Measurements from ENCODE around the gene CIAO1. TPM values are rescaled to one million over a fixed set of nuclear protein-coding genes. Genes with fewer than 3 reads are reported as not detected.

Gene CIAO1
- total and polyA plus RNA-seq, 2 of the 4 experiments (the other 2 are of a cell fraction): 81.1 to 94.3 TPM

DNA sequence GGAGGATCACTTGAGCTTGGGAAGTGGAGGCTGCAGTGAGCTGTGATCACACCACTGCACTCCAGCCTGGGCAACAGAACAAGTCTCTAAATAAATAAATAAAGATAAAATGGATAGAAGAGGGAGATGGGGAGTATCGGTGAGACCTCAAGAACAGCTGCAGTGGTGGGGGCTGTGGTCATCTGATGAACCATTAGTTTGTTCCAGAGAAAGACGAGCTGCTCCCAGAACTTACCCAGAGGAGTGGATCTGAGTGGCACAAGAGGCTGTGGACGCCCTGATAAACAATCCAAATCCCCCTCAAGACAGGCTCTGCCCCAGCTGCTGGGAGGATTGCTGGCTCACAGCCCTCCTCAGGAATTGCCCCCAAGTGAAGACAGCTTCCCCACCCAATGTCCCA is 26.9 kb upstream of the CIAO1 start:
- Histone ChIP-seq H3K27ac (ENCODE audit: insufficient read depth, low read length) (no peak overlapping the region), H2AFZ (replicated peaks; ENCODE audit: low read length, poor library complexity) (no peak overlapping the region), H3K4me1 (ENCODE audit: control insufficient read depth, insufficient read depth, low read length) (peaks cover 3% of the 10 kb centered on the region; the same call in 1 of the 2 replicates), H2BK20ac (ENCODE audit: low read depth, low read length) (no peak overlapping the region), H3K4me3 (ENCODE audit: insufficient read depth, low read depth, low read length) (no peak overlapping the region), H3K9ac (ENCODE audit: low read depth, low read length) (no peak overlapping the region), H3K4ac (ENCODE audit: low read depth, low read length) (no peak overlapping the region), H3K56ac (ENCODE audit: extremely low read depth, insufficient read depth, low read length) (no peak overlapping the region), H3K18ac (ENCODE audit: low read depth, low read length) (no peak overlapping the region), H3K36me3 (ENCODE audit: control insufficient read depth, insufficient read depth, low read length) (peaks cover 4% of the 10 kb centered on the region), H2BK15ac (ENCODE audit: low read depth, low read length) (no peak overlapping the region), H2BK5ac (ENCODE audit: low read depth, low read length, poor library complexity, severe bottlenecking) (no peak overlapping the region), H4K5ac (ENCODE audit: low read depth, low read length) (no peak overlapping the region), H3K9me1 (ENCODE audit: insufficient read depth, low read length) (peaks cover 8% of the 10 kb centered on the region; the same call in 1 of the 2 replicates), H3K14ac (replicated peaks; ENCODE audit: low read depth, low read length) (no peak overlapping the region), H2AK5ac (ENCODE audit: low read depth, low read length) (no peak overlapping the region), H3K4me2 (ENCODE audit: low read depth, low read length) (no peak overlapping the region), H3K9me3 (ENCODE audit: control insufficient read depth, insufficient read depth, low read length) (no peaks in the 10 kb centered on the region), H4K8ac (ENCODE audit: low read depth in 2 of 2, low read length in 2 of 2) (no peak overlapping the region), H4K20me1 (ENCODE audit: insufficient read depth, low read length) (no peaks in the 10 kb centered on the region), H2BK120ac (ENCODE audit: low read depth, low read length) (no peak overlapping the region), H4K91ac (ENCODE audit: insufficient read depth, low read depth, low read length) (no peak overlapping the region), H3K79me1 (ENCODE audit: low read depth in 1 of 2, low read length in 2 of 2) (peaks cover 0 to 4% of the 10 kb centered on the region in 2 experiments; a peak in 1 of 4 replicates), H2AK9ac (replicated peaks; ENCODE audit: low read depth, low read length, poor library complexity) (no peak overlapping the region), H3K23ac (ENCODE audit: low read depth, low read length) (no peak overlapping the region), H3K27me3 (ENCODE audit: control insufficient read depth, insufficient read depth, low read length) (no peaks in the 10 kb centered on the region)
- TF ChIP-seq SMC3 (IDR thresholded peaks at IDR 0.05; ENCODE audit: low read depth, low read length) (no peak), CEBPB (IDR thresholded peaks at IDR 0.05; ENCODE audit: low read depth, low read length) (no peak), RAD21 (IDR thresholded peaks at IDR 0.05; ENCODE audit: low read length) (no peak), MXI1 (IDR thresholded peaks at IDR 0.05; ENCODE audit: borderline replicate concordance, low read depth, low read length) (no peak), RFX5 (IDR thresholded peaks at IDR 0.05; ENCODE audit: low read depth, low read length) (no peak), CHD1 (IDR thresholded peaks at IDR 0.05; ENCODE audit: low read depth, low read length) (no peak), BHLHE40 (IDR thresholded peaks at IDR 0.05; ENCODE audit: low read depth, low read length) (no peak)
- TF ChIP-seq, protein P1, sequence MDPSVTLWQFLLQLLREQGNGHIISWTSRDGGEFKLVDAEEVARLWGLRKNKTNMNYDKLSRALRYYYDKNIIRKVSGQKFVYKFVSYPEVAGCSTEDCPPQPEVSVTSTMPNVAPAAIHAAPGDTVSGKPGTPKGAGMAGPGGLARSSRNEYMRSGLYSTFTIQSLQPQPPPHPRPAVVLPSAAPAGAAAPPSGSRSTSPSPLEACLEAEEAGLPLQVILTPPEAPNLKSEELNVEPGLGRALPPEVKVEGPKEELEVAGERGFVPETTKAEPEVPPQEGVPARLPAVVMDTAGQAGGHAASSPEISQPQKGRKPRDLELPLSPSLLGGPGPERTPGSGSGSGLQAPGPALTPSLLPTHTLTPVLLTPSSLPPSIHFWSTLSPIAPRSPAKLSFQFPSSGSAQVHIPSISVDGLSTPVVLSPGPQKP (IDR thresholded peaks at IDR 0.05; ENCODE audit: borderline replicate concordance, low read depth, low read length): no peak
- TF ChIP-seq, protein P2, sequence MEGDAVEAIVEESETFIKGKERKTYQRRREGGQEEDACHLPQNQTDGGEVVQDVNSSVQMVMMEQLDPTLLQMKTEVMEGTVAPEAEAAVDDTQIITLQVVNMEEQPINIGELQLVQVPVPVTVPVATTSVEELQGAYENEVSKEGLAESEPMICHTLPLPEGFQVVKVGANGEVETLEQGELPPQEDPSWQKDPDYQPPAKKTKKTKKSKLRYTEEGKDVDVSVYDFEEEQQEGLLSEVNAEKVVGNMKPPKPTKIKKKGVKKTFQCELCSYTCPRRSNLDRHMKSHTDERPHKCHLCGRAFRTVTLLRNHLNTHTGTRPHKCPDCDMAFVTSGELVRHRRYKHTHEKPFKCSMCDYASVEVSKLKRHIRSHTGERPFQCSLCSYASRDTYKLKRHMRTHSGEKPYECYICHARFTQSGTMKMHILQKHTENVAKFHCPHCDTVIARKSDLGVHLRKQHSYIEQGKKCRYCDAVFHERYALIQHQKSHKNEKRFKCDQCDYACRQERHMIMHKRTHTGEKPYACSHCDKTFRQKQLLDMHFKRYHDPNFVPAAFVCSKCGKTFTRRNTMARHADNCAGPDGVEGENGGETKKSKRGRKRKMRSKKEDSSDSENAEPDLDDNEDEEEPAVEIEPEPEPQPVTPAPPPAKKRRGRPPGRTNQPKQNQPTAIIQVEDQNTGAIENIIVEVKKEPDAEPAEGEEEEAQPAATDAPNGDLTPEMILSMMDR (conservative IDR thresholded peaks at IDR 0.05; ENCODE audit: low read depth, low read length): no peak
- BruUV-seq (replicated peaks): no TSS peak
- intact Hi-C loops (cut with micrococcal nuclease): no loop called here
- DNase-seq (no peak), ATAC-seq (ENCODE audit: low read depth) (no peak)
- ChIA-PET CTCF (interaction anchor here (0.9 kb wide), 1 partner anchor 17 kb away, joined by 4 read pairs; no protein-coding TSS in a partner anchor), POLR2A (ENCODE audit: unreplicated experiment) (no interaction called here)
- in situ Hi-C loops (cut with MboI; ENCODE audit: low sequenced_read_pairs): no loop called here
- no CpG with 5 or more reads among the region's 3 CpGs for WGBS, 2 experiments (ENCODE audit: extremely low coverage in 2 of 2, insufficient read length in 1 of 2)
- dilution Hi-C loops (cut with HindIII; ENCODE audit: low sequenced_read_pairs, unreplicated experiment): no loop called here

Measured in IMR-90 (cell line).